HG03439 (cell line): Measurements from ENCODE around the gene C20orf144.

Experiments used
- ATAC-seq: cut with Tn5 transposase; IDR thresholded peaks from one replicate; pipeline ENCODE4 v1.9.1; 2021; ENCODE audit warnings: mild to moderate bottlenecking, moderate library complexity; ENCODE audit not compliant: unreplicated experiment

C20orf144 gene

GRCh38 chr20:33649201-33649681, 12.9 kb upstream of the C20orf144 start:
- ATAC-seq = no peak

DNA sequence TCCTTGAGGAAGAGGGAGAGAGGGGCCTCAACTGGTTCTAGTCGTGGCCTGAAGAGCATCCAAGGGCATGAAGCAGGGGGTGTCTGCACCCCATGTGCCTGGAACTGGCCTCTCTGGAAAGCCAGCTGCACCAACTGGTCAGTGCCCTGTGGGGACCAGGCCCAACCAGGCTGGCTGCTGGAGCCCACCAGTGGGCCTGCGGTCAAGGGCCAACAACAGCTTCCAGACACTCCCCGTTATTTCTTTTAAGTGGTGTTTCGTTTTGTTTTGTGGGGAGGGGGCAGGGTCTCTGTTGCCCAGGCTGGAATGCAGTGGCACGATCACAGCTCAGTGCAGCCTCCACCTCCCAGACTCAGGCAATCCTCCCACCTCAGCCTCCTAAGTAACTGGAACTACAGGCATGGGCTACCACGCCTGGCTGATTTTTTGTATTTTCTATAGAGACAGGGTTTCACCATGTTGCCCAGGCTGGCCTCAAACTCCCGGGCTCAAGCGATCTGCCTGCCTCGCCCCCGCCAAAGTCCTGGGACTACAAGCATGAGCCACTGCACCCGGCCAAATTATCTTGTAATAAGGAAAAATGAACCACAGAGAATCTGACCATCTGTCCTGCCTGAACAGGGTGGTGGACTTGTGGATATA, 11.9 kb upstream of the C20orf144 start:
- ATAC-seq = no peak

GRCh38 chr20:33650753-33651561, 11.2 kb upstream of the C20orf144 start:
- ATAC-seq = no peak

- no peak for ATAC-seq
Observed at GRCh38 chr20:33651562-33652048, 10.5 kb upstream of the C20orf144 start.

GRCh38 chr20:33653218-33653899, 8.8 kb upstream of the C20orf144 start:
- ATAC-seq = no peak

- no peak for ATAC-seq
Observed at GRCh38 chr20:33653900-33654596, 8.1 kb upstream of the C20orf144 start.

DNA sequence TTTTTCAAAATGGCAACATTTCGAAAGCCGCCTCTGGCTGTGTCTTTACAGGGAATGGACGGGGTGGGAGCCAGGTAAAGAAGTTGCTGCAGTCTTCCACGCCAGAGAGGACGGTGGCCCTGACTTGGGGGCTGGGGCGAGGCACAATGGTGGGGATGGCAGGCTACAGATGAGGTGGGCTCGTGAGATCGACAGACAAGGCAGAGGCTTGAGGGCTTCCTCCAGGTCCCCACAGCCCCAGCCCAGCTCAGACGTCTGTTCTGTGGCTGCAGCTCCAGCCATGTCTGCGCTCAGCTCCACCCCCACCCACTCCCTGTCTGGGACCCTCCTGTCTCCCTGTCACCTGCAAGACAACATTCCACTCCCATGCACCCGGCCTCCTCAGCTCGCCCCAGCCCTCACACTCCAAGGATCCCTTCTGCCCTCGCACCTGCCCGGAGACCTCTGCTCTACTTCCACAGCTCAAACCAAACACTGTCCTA, 7.4 kb upstream of the C20orf144 start:
- no peak for ATAC-seq

DNA sequence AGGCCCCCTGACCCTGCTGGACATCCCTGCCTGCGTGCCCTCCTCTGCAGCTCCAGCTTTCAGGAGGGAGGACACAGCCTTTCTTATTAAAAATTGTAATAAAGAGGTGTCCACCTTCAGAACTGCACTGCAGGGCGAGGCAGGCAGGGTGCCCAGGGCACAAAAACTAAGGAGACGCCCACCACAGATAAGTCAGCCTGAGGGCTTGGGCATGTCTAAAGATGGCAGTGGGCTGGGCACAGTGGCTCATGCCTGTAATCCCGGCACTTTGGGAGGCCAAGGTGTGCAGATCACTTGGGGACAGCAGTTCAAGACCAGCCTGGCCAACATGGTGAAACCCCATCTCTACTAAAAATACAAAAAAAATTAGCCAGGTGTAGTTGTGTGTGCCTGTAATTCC, 7.0 kb upstream of the C20orf144 start:
- ATAC-seq = no peak

DNA sequence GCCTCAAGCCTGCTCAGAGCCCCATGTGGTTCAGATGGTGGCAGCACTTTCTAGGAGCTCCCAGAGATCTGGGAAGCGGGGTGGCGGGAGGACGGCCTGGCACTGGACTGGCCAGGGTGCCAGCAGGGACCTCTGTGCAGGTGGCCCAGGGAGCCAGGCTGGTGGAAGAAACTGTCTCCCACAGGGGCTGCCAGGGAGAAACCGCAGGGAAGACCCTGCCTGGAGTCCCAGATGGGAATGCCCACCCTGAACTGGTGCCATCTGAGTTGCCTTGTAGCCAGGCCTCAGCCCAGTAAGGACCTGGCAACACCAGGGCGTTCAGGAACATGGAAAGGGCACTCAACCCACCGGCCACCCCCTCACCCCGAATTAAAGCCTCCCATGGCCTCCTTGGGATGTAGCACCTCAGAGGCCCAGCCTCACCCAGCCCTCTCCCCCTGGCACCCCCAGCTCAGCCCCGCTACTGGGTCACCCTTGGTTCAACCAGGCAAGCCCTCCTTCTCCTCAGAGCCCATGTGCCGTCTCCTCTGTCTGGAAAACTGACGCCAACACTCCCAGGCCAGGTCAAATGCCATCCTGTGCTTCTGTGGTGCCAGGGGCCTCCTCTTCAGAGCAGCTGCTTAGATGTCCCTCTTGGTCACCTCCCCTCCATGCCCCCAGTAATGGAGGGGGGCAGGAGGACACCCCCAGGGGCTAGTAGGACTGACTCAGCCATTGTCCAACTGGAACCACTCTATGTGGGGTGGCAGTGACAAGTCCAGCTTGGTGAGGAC, 5.9 kb upstream of the C20orf144 start:
- ATAC-seq = no peak

DNA sequence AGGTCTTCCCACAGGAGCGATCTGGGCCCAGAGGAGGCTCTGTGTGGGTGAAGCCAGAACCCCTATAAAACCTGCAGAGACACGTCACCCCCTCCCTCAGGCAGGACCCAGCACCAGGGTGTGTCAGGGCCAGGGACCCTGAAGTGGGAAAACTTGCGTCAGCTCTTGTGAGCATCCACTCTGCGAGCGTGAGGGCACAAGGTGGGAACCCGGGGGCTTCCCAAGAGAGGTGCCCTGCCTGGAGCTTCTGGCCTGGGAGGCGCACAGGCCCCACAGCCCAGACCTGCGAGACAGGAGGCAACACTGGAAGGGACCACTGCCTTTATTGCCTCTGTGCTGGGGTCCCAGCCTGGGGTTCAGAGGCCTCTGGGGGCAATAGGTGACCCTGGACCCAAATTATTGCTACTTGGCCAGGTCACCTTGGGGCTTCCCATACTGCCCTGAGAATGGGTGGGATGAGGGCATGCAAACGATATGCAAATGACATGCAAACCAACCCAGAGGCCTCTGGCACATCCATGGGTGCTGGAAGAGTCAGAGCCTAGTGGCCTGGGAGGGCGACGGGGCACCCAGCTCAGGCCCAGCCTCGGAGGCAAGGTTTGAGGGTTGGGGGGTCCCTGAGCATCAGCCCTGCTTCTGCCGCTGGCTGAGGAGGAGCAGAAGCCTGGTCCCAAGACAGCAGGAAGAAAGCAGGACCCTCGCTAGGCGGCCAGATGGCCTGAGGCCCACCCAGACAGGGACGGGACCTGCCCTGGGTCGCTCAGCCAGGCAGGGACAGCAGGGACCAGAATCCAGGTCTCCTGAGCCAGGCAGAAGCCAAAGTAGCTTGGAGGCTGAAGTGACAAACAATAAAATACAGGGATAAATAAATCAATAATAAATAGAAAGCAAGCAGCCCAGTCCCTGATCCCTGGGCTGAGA, 5.1 kb upstream of the C20orf144 start:
- no peak for ATAC-seq

- no peak for ATAC-seq
Observed at GRCh38 chr20:33657704-33658095, 4.4 kb upstream of the C20orf144 start.

- no peak for ATAC-seq
Observed at GRCh38 chr20:33658510-33658909, 3.6 kb upstream of the C20orf144 start.

- ATAC-seq = no peak
Observed at GRCh38 chr20:33658929-33659328, 3.2 kb upstream of the C20orf144 start.

DNA sequence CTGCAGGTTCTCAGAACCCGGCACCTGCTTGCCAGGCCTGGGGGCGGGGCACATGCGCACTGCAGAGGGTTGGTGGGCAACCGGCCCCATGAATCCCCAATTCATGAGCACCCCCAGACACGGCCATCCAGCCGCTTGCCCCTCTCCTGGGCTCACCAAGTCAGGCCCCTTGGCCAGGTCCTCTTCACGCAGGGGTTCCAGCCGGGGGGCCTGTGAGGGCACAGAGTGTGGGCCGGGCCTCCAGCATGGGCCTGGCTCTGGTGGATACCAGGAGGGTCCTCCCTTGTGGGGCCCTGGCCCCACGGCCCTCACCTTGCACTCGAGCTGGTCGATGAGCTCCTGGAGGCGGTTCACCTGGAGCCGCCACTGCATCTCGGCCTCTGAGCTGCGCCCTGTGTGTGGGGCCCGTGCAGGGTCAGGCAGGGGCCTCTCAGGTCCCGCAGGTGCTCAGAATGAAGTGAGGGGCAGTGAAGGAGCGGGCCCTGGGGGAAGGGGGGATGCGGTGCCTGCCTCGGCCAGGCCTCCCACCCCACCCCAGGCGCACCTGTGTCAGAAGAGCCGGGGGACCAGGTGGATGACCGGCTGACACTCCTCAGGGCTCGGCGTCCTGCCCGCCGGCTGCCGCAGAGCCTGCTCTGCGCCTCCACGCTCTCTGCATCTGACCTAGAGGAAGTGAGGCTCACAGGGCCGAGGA, 2.6 kb upstream of the C20orf144 start:
- no peak for ATAC-seq

DNA sequence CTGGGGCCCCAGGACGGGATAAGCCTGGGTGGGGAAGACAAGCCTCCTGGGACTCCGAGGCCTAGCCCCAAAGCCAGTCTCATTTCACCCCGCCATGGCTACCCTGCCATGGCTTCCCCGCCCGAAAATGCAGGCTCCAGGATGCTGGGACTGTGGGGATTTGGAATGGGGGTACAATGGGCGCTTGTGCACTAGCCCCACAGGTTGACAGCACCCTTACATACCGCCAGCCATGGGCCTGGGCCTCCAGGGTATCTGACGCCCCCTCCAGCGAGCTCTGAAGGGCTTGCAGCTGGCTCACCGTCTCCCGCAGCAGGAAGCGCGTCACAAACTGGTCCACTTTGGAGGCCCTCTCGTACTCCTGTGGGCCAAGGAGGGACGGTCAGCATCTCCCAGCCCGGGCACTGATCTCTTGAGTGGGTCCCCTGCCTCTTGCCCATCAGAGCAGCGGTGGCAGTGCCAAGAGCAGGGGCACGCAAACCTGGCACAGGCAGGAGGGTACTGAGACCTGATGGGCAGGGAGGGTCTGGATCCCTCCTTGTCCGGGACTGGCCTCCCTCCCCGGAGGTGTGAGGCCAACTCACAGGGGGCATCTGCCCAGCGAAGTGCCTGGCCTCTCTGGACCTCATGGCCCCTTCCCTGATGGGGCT, 2.0 kb upstream of the C20orf144 start:
- ATAC-seq = no peak

DNA sequence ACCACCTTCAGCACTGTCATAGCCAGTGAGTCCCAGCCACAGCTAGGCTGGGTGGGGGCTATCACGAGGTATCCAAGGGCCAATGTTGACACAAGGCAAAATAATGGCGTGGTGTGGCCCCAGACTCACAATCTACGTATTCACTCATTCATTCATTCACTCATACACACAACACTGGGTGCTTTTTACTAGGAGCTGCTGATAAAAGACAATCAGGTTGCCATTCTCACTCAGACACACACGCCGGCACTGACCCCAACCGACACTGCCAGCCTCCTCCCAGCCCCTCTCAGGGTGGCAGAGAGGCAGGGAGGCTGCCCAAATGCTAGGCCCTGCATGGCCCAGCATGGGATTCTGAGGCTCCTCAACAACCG, 1.5 kb upstream of the C20orf144 start:
- no peak for ATAC-seq

GRCh38 chr20:33663161-33664084, 1.3 kb downstream of the C20orf144 start:
- peak; percentile 32 for ATAC-seq
